Right kidney (tissue), 1 donor: ENCODE measurements around the gene CUL1.

ENCODE experiments used
- DNase-seq: peaks from one replicate; pipeline ENCODE4 v3.0.0-alpha.2; 2016

The CUL1 gene

GRCh38 chr7:148717266-148717793 lies 18.6 kb downstream of the CUL1 start:
- no peak for DNase-seq

GRCh38 chr7:148718431-148718830 lies 19.7 kb downstream of the CUL1 start:
- DNase-seq: no peak

- no peak for DNase-seq
Observed at GRCh38 chr7:148719753-148720152, 21.1 kb downstream of the CUL1 start.

GRCh38 chr7:148720472-148720871 lies 21.8 kb downstream of the CUL1 start:
- DNase-seq: no peak

GRCh38 chr7:148721390-148721789 lies 22.7 kb downstream of the CUL1 start:
- no peak for DNase-seq

GRCh38 chr7:148722340-148723165 lies 23.9 kb downstream of the CUL1 start:
- no peak for DNase-seq

- DNase-seq: no peak
Observed at GRCh38 chr7:148723166-148723559, 24.5 kb downstream of the CUL1 start.

GRCh38 chr7:148723846-148724245 lies 25.1 kb downstream of the CUL1 start:
- DNase-seq: no peak

- DNase-seq: no peak
Observed at GRCh38 chr7:148726385-148726784, 27.7 kb downstream of the CUL1 start.

GRCh38 chr7:148727501-148728278 lies 29.0 kb downstream of the CUL1 start:
- no peak for DNase-seq

GRCh38 chr7:148729984-148730733 lies 31.5 kb downstream of the CUL1 start:
- DNase-seq: no peak

GRCh38 chr7:148732862-148733261 lies 34.2 kb downstream of the CUL1 start:
- DNase-seq: no peak

GRCh38 chr7:148733496-148733895 lies 34.8 kb downstream of the CUL1 start:
- no peak for DNase-seq

GRCh38 chr7:148735141-148735540 lies 36.4 kb downstream of the CUL1 start:
- DNase-seq: no peak

GRCh38 chr7:148735967-148736366 lies 37.3 kb downstream of the CUL1 start:
- DNase-seq: no peak

GRCh38 chr7:148738737-148739535 lies 40.2 kb downstream of the CUL1 start:
- no peak for DNase-seq

- no peak for DNase-seq
Observed at GRCh38 chr7:148746135-148746534, 47.4 kb downstream of the CUL1 start.

GRCh38 chr7:148747274-148747673 lies 48.6 kb downstream of the CUL1 start:
- peak; percentile 8 for DNase-seq

GRCh38 chr7:148750442-148751355 lies 52.0 kb downstream of the CUL1 start:
- no peak for DNase-seq

GRCh38 chr7:148753224-148753623 lies 54.5 kb downstream of the CUL1 start:
- no peak for DNase-seq

- DNase-seq: no peak
Observed at GRCh38 chr7:148754912-148755311, 56.2 kb downstream of the CUL1 start.
